Fibroblast of lung (primary cell): ENCODE data around the gene ZNF3. TPM values are rescaled to one million over a fixed set of nuclear protein-coding genes. Genes with fewer than 3 reads are reported as not detected.

Experiments
- DNase-seq, 2 donors: peaks; one replicate each; pipeline versions ENCODE4 v3.0.0 to v3.0.0-alpha.2; 2010; ENCODE audit warnings: low read depth in 2 of 2
- H2AFZ ChIP-seq: 2 replicates; pipeline ENCODE4 v1.5.1; 2012; ENCODE audit warnings: low read length, control low read depth, inconsistent platforms
- H3K27ac ChIP-seq: 2 replicates; pipeline ENCODE4 v1.5.1; 2011; ENCODE audit warnings: low read length, control low read depth; ENCODE audit not compliant: insufficient read depth
- H3K27me3 ChIP-seq: 2 replicates; pipeline ENCODE4 v1.5.1; 2011; ENCODE audit warnings: mild to moderate bottlenecking, low read length; ENCODE audit not compliant: control insufficient read depth, insufficient read depth
- H3K36me3 ChIP-seq: 2 replicates; pipeline ENCODE4 v1.5.1; 2011; ENCODE audit warnings: low read length; ENCODE audit not compliant: control insufficient read depth, insufficient read depth
- H3K4me1 ChIP-seq: 2 replicates; pipeline ENCODE4 v1.5.1; 2011; ENCODE audit warnings: low read length; ENCODE audit not compliant: control insufficient read depth, insufficient read depth; ENCODE audit errors: extremely low read depth
- H3K4me2 ChIP-seq: 2 replicates; pipeline ENCODE4 v1.5.1; 2011; ENCODE audit warnings: low read length, control low read depth; ENCODE audit not compliant: insufficient read depth; ENCODE audit errors: extremely low read depth
- H3K4me3 ChIP-seq, 4 experiments: fragments of 200-600 bp in 1 of 4; sonication (generic) in 1 of 4; replicated peaks in 1 of 4; 2 replicates each; pipeline ENCODE4 v1.5.1; 2011 to 2016; ENCODE audit warnings: low read length in 4 of 4, low read depth in 3 of 4, mild to moderate bottlenecking in 3 of 4, control low read depth in 2 of 4, inconsistent platforms in 1 of 4, mixed read lengths in 1 of 4; ENCODE audit not compliant: insufficient read depth in 1 of 4; ENCODE audit errors: control extremely low read depth in 1 of 4
- H3K79me2 ChIP-seq: 2 replicates; pipeline ENCODE4 v1.5.1; 2012; ENCODE audit warnings: mild to moderate bottlenecking, low read length, inconsistent platforms; ENCODE audit not compliant: control insufficient read depth, insufficient read depth
- H3K9ac ChIP-seq: 2 replicates; pipeline ENCODE4 v1.5.1; 2011; ENCODE audit warnings: mild to moderate bottlenecking, low read length, control low read depth; ENCODE audit not compliant: insufficient read depth
- H3K9me3 ChIP-seq: 2 replicates; pipeline ENCODE4 v1.5.1; 2012; ENCODE audit warnings: low read depth, low read length; ENCODE audit not compliant: control insufficient read depth, insufficient read depth
- H4K20me1 ChIP-seq: 2 replicates; pipeline ENCODE4 v1.5.1; 2011; ENCODE audit warnings: low read length; ENCODE audit not compliant: control insufficient read depth, insufficient read depth; ENCODE audit errors: extremely low read depth
- EZH2 ChIP-seq: IDR thresholded peaks from 2 replicates; pipeline ENCODE4 v1.5.1; 2012; ENCODE audit warnings: low read length, control low read depth, mild to moderate bottlenecking; ENCODE audit errors: missing control alignments
- polyA plus RNA-seq, 2 donors: library from polyadenylated mRNA; depleted of rRNA in 1 of 2; stranded (reverse) in 1 of 2; unstranded in 1 of 2; fragments of >200 nt; gene quantifications; 2 replicates each; pipeline ENCODE4 v1.2.1, GENCODE V29; 2011 to 2012; ENCODE audit warnings: missing spikeins in 1 of 2
- total RNA-seq: library from RNA; depleted of rRNA; stranded (reverse); fragments of >200 nt; gene quantifications from 2 replicates; pipeline ENCODE4 v1.2.1, GENCODE V29; 2014
- TF ChIP-seq, protein P1 (sequence below), 2 donors: IDR thresholded peaks in 1 of 2; conservative IDR thresholded peaks in 1 of 2; 1 replicate in 1 of 2; 2 replicates in 1 of 2; pipeline ENCODE4 v1.5.1; 2011 to 2012; ENCODE audit warnings: low read length in 2 of 2, control low read depth in 1 of 2, inconsistent platforms in 1 of 2, low read depth in 1 of 2, mild to moderate bottlenecking in 1 of 2

The ZNF3 gene
- total and polyA plus RNA-seq, 2 donors (not counting 1 experiment from before 2014, with no cell fraction given): 19.7 to 26.8 TPM

DNA sequence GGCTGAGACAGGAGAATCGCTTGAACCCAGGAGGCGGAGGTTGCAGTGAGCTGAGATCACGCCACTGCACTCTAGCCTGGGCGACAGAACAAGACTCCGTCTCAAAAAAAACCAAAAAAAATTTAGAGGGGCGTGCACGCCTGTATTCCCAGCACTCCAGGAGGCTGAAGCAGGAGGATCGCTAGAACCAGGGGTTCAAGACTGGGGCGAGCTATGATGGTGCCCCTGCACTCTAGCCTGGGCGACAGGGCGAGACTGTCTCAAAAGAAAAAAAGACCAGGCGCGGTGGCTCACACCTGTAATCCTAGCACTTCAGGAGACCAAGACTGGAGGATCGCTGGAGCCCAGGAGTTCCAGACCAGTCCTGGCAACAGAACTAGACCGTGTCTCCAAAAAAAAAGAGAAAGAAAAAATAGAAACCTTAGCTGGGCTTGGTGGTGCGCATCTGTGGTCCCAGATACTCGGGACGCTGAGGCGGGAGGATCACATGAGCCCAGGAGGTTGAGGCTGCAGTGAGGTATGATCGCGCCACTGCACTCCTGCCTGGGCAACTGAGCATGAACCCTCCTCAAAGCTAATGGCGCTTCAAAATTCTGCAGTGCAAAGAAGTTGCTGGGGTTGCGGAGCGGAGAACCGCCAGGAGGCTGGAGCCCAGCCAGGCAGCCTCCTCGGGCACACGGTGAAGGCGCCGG lies 44.9 kb upstream of the ZNF3 start:
- peaks cover 3% of the 10 kb centered on the region for H3K4me1 ChIP-seq
- H3K9ac ChIP-seq: peak overlapping the region; percentile 92
- peak overlapping the region; percentile 95 for H3K27ac ChIP-seq
- peaks cover 3% of the 10 kb centered on the region for H3K79me2 ChIP-seq
- H3K9me3 ChIP-seq: no peaks in the 10 kb centered on the region
- H3K36me3 ChIP-seq: peaks cover 3% of the 10 kb centered on the region
- no peak for DNase-seq
- peak overlapping the region; percentile 90 for H3K4me2 ChIP-seq
- H3K4me3 ChIP-seq: peak overlapping the region; percentile 71 to 95 (median 89)
- peak overlapping the region; percentile 96 for H2AFZ ChIP-seq
- H4K20me1 ChIP-seq: no peaks in the 10 kb centered on the region
- no peaks in the 10 kb centered on the region for H3K27me3 ChIP-seq
- no peak for TF ChIP-seq EZH2
- TF ChIP-seq, protein P1, sequence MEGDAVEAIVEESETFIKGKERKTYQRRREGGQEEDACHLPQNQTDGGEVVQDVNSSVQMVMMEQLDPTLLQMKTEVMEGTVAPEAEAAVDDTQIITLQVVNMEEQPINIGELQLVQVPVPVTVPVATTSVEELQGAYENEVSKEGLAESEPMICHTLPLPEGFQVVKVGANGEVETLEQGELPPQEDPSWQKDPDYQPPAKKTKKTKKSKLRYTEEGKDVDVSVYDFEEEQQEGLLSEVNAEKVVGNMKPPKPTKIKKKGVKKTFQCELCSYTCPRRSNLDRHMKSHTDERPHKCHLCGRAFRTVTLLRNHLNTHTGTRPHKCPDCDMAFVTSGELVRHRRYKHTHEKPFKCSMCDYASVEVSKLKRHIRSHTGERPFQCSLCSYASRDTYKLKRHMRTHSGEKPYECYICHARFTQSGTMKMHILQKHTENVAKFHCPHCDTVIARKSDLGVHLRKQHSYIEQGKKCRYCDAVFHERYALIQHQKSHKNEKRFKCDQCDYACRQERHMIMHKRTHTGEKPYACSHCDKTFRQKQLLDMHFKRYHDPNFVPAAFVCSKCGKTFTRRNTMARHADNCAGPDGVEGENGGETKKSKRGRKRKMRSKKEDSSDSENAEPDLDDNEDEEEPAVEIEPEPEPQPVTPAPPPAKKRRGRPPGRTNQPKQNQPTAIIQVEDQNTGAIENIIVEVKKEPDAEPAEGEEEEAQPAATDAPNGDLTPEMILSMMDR (conservative IDR thresholded peaks at IDR 0.05 in 1 of 2, IDR thresholded peaks at IDR 0.05 in 1 of 2; ENCODE audit: low read depth in 1 of 2, low read length in 2 of 2): no peak

DNA sequence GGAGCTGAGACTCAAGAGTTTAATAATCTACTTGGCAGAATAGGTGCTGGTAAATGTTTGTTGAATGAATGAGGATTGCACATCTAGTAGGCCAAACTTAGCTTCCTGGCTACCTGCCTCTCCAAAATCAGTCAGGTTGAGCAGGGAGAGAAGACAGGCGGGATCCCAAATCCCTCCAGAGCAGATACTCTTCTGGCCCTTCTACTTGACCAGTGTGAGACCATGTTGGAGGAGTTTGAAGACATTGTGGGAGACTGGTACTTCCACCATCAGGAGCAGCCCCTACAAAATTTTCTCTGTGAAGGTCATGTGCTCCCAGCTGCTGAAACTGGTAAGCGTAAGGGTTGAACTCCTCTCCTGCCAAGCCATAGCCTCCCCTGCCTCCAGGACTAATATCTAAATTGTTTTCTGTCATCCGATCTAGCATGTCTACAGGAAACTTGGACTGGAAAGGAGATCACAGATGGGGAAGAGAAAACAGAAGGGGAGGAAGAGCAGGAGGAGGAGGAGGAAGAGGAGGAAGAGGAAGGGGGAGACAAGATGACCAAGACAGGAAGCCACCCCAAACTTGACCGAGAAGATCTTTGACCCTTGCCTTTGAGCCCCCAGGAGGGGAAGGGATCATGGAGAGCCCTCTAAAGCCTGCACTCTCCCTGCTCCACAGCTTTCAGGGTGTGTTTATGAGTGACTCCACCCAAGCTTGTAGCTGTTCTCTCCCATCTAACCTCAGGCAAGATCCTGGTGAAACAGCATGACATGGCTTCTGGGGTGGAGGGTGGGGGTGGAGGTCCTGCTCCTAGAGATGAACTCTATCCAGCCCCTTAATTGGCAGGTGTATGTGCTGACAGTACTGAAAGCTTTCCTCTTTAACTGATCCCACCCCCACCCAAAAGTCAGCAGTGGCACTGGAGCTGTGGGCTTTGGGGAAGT lies 43.0 kb upstream of the ZNF3 start:
- no peaks in the 10 kb centered on the region for H4K20me1 ChIP-seq
- no peak for TF ChIP-seq EZH2
- TF ChIP-seq, protein P1 (conservative IDR thresholded peaks at IDR 0.05 in 1 of 2, IDR thresholded peaks at IDR 0.05 in 1 of 2; ENCODE audit: low read depth in 1 of 2, low read length in 2 of 2): no peak
- peaks cover 3% of the 10 kb centered on the region for H3K36me3 ChIP-seq
- H3K9ac ChIP-seq: no peak overlapping the region
- DNase-seq: no peak
- H2AFZ ChIP-seq: no peak overlapping the region
- peaks cover 6% of the 10 kb centered on the region for H3K4me1 ChIP-seq
- H3K4me3 ChIP-seq: no peak overlapping the region
- no peak overlapping the region for H3K4me2 ChIP-seq
- peaks cover 7% of the 10 kb centered on the region for H3K79me2 ChIP-seq
- no peak overlapping the region for H3K27ac ChIP-seq
- H3K9me3 ChIP-seq: no peaks in the 10 kb centered on the region
- H3K27me3 ChIP-seq: no peaks in the 10 kb centered on the region

DNA sequence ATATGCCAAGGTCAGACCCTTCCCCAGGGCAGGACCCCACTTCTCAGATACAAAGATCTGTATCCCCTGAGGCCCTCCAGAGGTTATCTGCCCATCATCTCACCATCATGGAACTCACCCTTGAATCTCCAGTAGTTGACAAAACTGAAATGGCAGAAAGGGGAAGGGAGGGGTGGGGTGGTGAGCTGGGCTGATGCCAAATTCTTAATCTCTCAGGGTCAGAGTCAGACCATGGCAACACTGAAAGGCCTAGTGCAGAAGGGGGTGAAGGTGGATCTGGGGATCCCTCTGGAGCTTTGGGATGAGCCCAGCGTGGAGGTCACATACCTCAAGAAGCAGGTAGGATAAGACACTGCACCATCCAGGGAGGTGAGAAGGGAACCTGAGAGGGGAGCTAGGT lies 41.0 kb upstream of the ZNF3 start:
- H3K4me3 ChIP-seq: no peak overlapping the region
- no peak for TF ChIP-seq EZH2
- TF ChIP-seq, protein P1 (conservative IDR thresholded peaks at IDR 0.05 in 1 of 2, IDR thresholded peaks at IDR 0.05 in 1 of 2; ENCODE audit: low read depth in 1 of 2, low read length in 2 of 2): no peak
- peaks cover 3% of the 10 kb centered on the region for H3K4me1 ChIP-seq
- no peaks in the 10 kb centered on the region for H3K27me3 ChIP-seq
- H3K79me2 ChIP-seq: peaks cover 16% of the 10 kb centered on the region
- H4K20me1 ChIP-seq: no peaks in the 10 kb centered on the region
- H3K9me3 ChIP-seq: no peaks in the 10 kb centered on the region
- DNase-seq: no peak
- no peak overlapping the region for H3K27ac ChIP-seq
- no peak overlapping the region for H3K9ac ChIP-seq
- H3K4me2 ChIP-seq: no peak overlapping the region
- peaks cover 3% of the 10 kb centered on the region for H3K36me3 ChIP-seq
- H2AFZ ChIP-seq: no peak overlapping the region
